Upper lobe of left lung (tissue), 6 donors: ENCODE data around the gene CREB1. TPM values are rescaled to one million over a fixed set of nuclear protein-coding genes. Genes with fewer than 3 reads are reported as not detected.
A peak's percentile ranks its signal among the peaks of the same experiment; 100 is the strongest.

Experiments used
- ATAC-seq, 2 donors: fragments of 200-7000 bp; cut with Tn5 transposase; one replicate each; pipeline ENCODE4 v1.9.1; 2022; ENCODE audit warnings: mild to moderate bottlenecking in 2 of 2, moderate library complexity in 2 of 2; ENCODE audit not compliant: low FRiP score in 2 of 2
- DNase-seq, 2 donors: peaks; one replicate each; pipeline ENCODE4 v3.0.0-alpha.2; 2019 to 2020
- H3K27ac ChIP-seq, 4 donors: fragments of 200-600 bp; sonication (generic); one replicate each; pipeline ENCODE4 v1.5.1; 2016 to 2019
- H3K27me3 ChIP-seq, 4 donors: fragments of 200-600 bp; sonication (generic); one replicate each; pipeline ENCODE4 v1.5.1; 2017 to 2019
- H3K36me3 ChIP-seq, 4 donors: fragments of 200-600 bp; sonication (generic); one replicate each; pipeline ENCODE4 v1.5.1; 2016 to 2019
- H3K4me1 ChIP-seq, 4 donors: fragments of 200-600 bp; sonication (generic); one replicate each; pipeline ENCODE4 v1.5.1; 2018 to 2019
- H3K4me3 ChIP-seq, 4 donors: fragments of 200-600 bp; sonication (generic); one replicate each; pipeline ENCODE4 v1.5.1; 2017 to 2019; ENCODE audit warnings: mild to moderate bottlenecking in 2 of 4, moderate library complexity in 1 of 4
- H3K9me3 ChIP-seq, 4 donors: fragments of 200-600 bp; sonication (generic); one replicate each; pipeline ENCODE4 v1.5.1; 2018 to 2019
- EP300 ChIP-seq, 4 donors: sonication (generic); formaldehyde crosslinking; IDR thresholded peaks; one replicate each; pipeline ENCODE4 v1.5.1; 2017; ENCODE audit warnings: antibody characterized with exemption in 4 of 4, control low read depth in 2 of 4
- POLR2A ChIP-seq, 4 donors: fragments of 450-650 bp; IDR thresholded peaks; one replicate each; pipeline ENCODE4 v1.5.1; 2016 to 2017; ENCODE audit warnings: antibody characterized with exemption in 4 of 4, mild to moderate bottlenecking in 2 of 4
- POLR2AphosphoS5 ChIP-seq, 2 donors: sonication (generic); formaldehyde crosslinking; IDR thresholded peaks; one replicate each; pipeline ENCODE4 v1.5.1; 2017; ENCODE audit warnings: antibody characterized with exemption in 2 of 2
- WGBS, 2 donors: methylation state at CpG; one replicate each; pipeline ENCODE4 v1.1.5; 2017 to 2018; 5-methylcytosine and 5-hydroxymethylcytosine counted together
- total RNA-seq, 6 donors: library from RNA; depleted of rRNA in 4 of 6; stranded (reverse); fragments of >200 nt in 4 of 6; gene quantifications; one replicate each; pipeline versions ENCODE4 v1.1.0 to v1.2.1, GENCODE V29; 2016 to 2021
- TF ChIP-seq, protein P1 (sequence below), 6 experiments: fragments of 450-650 bp in 4 of 6; fragments of 200-600 bp in 2 of 6; sonication (generic) in 2 of 6; IDR thresholded peaks; one replicate each; pipeline ENCODE4 v1.5.1; 2016 to 2019; ENCODE audit warnings: antibody characterized with exemption in 6 of 6
- donor health status: DM: no; HTN: no; CAD: no; lungs with moderate emphysema.
- donor health status: DM: no; HTN: yes; CAD: no; lungs with severe emphysema.

The CREB1 gene
- total RNA-seq, 6 donors from 2014 or later = 15.7 to 75.5 (median 41.8) TPM

- DNase-seq (no peak), ATAC-seq (no peak)
- TF ChIP-seq, protein P1, sequence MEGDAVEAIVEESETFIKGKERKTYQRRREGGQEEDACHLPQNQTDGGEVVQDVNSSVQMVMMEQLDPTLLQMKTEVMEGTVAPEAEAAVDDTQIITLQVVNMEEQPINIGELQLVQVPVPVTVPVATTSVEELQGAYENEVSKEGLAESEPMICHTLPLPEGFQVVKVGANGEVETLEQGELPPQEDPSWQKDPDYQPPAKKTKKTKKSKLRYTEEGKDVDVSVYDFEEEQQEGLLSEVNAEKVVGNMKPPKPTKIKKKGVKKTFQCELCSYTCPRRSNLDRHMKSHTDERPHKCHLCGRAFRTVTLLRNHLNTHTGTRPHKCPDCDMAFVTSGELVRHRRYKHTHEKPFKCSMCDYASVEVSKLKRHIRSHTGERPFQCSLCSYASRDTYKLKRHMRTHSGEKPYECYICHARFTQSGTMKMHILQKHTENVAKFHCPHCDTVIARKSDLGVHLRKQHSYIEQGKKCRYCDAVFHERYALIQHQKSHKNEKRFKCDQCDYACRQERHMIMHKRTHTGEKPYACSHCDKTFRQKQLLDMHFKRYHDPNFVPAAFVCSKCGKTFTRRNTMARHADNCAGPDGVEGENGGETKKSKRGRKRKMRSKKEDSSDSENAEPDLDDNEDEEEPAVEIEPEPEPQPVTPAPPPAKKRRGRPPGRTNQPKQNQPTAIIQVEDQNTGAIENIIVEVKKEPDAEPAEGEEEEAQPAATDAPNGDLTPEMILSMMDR (IDR thresholded peaks at IDR 0.05) = no peak
- TF ChIP-seq POLR2A (IDR thresholded peaks at IDR 0.05) (no peak), EP300 (IDR thresholded peaks at IDR 0.05) (no peak), POLR2AphosphoS5 (IDR thresholded peaks at IDR 0.05) (no peak)
- 85 to 86% methylated on average over 1 of the region's 1 CpG for WGBS, 2 donors
- no peaks in the 10 kb centered on the region for H3K36me3 ChIP-seq
- H3K4me1 ChIP-seq = peaks cover 0 to 9% (median 2%) of the 10 kb centered on the region in 4 donors
- H3K27me3 ChIP-seq = no peaks in the 10 kb centered on the region
- no peak overlapping the region for H3K27ac ChIP-seq
- H3K4me3 ChIP-seq = no peak overlapping the region
- H3K9me3 ChIP-seq = no peaks in the 10 kb centered on the region
These were observed 32.2 kb upstream of the CREB1 start for GRCh38 chr2:207497596-207497995.

DNA sequence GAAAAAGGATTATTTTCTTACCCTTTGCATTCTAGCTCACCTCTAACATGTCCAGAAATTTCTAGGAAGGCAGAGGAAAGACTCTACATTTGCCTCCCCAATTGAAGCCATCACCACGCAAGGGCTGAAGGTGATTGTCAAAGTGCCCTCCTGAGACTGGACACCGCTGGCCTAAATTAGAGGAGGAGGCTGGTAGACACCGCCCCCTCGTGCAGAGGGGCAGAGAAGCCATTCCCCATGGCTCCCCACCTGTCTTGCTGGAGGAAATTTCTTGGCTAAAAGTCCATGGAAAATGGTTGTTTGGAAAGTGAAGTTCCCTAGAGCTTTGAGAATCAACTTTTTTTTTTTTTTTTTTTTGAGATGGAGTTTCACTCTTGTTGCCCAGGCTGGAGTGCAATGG, 31.3 kb upstream of the CREB1 start:
- Histone ChIP-seq H3K27ac (no peak overlapping the region), H3K36me3 (no peaks in the 10 kb centered on the region), H3K4me1 (peaks cover 0 to 9% (median 2%) of the 10 kb centered on the region in 4 donors), H3K27me3 (no peaks in the 10 kb centered on the region), H3K9me3 (no peaks in the 10 kb centered on the region), H3K4me3 (no peak overlapping the region)
- WGBS, 2 donors = 90 to 95% methylated on average over 4 of the region's 4 CpGs
- ATAC-seq = no peak
- DNase-seq = no peak
- TF ChIP-seq, protein P1 (IDR thresholded peaks at IDR 0.05) = no peak
- TF ChIP-seq POLR2A (IDR thresholded peaks at IDR 0.05) (no peak), EP300 (IDR thresholded peaks at IDR 0.05) (no peak), POLR2AphosphoS5 (IDR thresholded peaks at IDR 0.05) (no peak)

- Histone ChIP-seq H3K36me3 (no peaks in the 10 kb centered on the region), H3K27me3 (no peaks in the 10 kb centered on the region), H3K27ac (no peak overlapping the region), H3K4me3 (no peak overlapping the region), H3K4me1 (peaks cover 0 to 9% (median 2%) of the 10 kb centered on the region in 4 donors), H3K9me3 (no peaks in the 10 kb centered on the region)
- no peak for TF ChIP-seq POLR2AphosphoS5 (IDR thresholded peaks at IDR 0.05)
- peak in 1 of 2 donors; percentile 58 for ATAC-seq
- no peak for DNase-seq
- 79 to 89% methylated on average over 1 of the region's 1 CpG for WGBS, 2 donors
These were observed 30.6 kb upstream of the CREB1 start for GRCh38 chr2:207499114-207499513.

GRCh38 chr2:207501802-207502576, 27.8 kb upstream of the CREB1 start:
- no peak overlapping the region for H3K4me3 ChIP-seq
- no peaks in the 10 kb centered on the region for H3K9me3 ChIP-seq
- no peaks in the 10 kb centered on the region for H3K27me3 ChIP-seq
- H3K27ac ChIP-seq = peak overlapping the region in 2 of 4 donors; percentile 5 to 45
- no peaks in the 10 kb centered on the region for H3K36me3 ChIP-seq
- peaks cover 4 to 23% (median 12%) of the 10 kb centered on the region in 4 donors for H3K4me1 ChIP-seq
- peak in 1 of 2 donors; percentile 29 for DNase-seq
- WGBS, 2 donors = 71 to 74% methylated on average over 7 of the region's 7 CpGs
- TF ChIP-seq POLR2A (IDR thresholded peaks at IDR 0.05) = peak in 1 of 4 donors; percentile 11
- TF ChIP-seq, protein P1 (IDR thresholded peaks at IDR 0.05) = no peak
- ATAC-seq = peak in 1 of 2 donors; percentile 25

DNA sequence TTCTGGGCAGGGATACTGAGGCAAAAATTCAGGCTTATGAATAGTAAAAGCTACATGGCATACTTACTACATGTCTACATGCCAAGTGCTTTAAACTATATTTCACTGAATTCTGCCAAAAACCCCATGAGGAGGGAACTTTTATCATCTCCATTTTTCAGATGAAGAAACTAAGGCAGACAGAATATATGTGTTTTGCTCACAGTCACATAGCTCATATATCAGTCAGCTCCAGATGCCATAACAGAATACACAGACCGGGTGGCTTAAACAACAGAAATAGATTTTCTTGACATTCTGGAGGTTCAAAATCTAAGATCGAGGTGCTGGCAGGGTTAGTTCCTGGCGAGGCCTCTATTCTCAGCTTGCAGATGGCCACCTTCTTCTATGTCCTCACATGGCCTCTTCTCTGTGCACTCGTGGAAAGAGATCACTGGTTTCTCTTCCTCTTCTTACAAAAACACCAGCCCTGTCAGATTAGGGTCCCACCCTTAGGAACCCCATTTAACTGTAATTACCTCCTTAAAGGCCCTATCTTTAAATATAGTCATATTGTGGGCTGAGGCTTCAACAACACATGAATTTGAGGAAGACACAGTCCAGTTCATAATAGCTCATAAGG, 27.1 kb upstream of the CREB1 start:
- 71 to 83% methylated on average over 4 of the region's 4 CpGs for WGBS, 2 donors

More for the DNA sequence above, 27.1 kb upstream of the CREB1 start:
- Histone ChIP-seq H3K36me3 (no peaks in the 10 kb centered on the region), H3K4me3 (no peak overlapping the region), H3K4me1 (peaks cover 4 to 23% (median 12%) of the 10 kb centered on the region in 4 donors), H3K27ac (peak overlapping the region in 1 of 4 donors; percentile 45), H3K9me3 (no peaks in the 10 kb centered on the region), H3K27me3 (no peaks in the 10 kb centered on the region)
- DNase-seq = peak in 1 of 2 donors; percentile 26
- ATAC-seq = peak; percentile 38 to 60
- TF ChIP-seq POLR2AphosphoS5 (IDR thresholded peaks at IDR 0.05) = no peak
- no peak for TF ChIP-seq POLR2A (IDR thresholded peaks at IDR 0.05)
- TF ChIP-seq EP300 (IDR thresholded peaks at IDR 0.05) = no peak
- TF ChIP-seq, protein P1 (IDR thresholded peaks at IDR 0.05) = no peak
